GM18505 (cell line): Measurements from ENCODE around the gene CIB1.
A peak's percentile ranks its signal among the peaks of the same experiment; 100 is the strongest.

Experiments used
- ATAC-seq: cut with Tn5 transposase; IDR thresholded peaks from one replicate; pipeline ENCODE4 v1.9.1; 2021; ENCODE audit not compliant: unreplicated experiment
- POLR2A ChIP-seq: IDR thresholded peaks from 4 replicates; pipeline ENCODE4 v1.6.1; 2011; ENCODE audit warnings: borderline replicate concordance; ENCODE audit not compliant: insufficient read depth, insufficient read length; ENCODE audit errors: extremely low read depth

Gene CIB1

DNA sequence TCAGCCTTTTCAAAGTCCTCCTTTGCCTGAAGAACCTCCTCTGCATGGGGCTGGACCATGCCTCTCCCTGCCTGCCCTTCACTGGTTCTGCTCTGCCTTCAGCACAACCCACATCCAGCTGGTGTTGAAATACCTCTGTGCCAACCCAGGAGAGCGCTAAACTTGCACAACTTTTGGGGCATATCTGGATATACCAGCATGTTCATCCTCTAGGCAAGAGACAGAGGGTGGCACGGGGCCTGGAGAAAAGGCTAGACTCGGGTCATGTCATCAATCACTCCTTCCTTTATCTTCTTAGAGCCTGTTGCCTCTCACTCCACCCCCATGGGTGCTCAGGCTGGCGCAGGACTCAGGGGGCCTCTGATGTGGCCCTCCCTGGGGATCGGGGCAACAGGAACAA, 27.9 kb downstream of the CIB1 start:
- no peak for TF ChIP-seq POLR2A
- no peak for ATAC-seq

DNA sequence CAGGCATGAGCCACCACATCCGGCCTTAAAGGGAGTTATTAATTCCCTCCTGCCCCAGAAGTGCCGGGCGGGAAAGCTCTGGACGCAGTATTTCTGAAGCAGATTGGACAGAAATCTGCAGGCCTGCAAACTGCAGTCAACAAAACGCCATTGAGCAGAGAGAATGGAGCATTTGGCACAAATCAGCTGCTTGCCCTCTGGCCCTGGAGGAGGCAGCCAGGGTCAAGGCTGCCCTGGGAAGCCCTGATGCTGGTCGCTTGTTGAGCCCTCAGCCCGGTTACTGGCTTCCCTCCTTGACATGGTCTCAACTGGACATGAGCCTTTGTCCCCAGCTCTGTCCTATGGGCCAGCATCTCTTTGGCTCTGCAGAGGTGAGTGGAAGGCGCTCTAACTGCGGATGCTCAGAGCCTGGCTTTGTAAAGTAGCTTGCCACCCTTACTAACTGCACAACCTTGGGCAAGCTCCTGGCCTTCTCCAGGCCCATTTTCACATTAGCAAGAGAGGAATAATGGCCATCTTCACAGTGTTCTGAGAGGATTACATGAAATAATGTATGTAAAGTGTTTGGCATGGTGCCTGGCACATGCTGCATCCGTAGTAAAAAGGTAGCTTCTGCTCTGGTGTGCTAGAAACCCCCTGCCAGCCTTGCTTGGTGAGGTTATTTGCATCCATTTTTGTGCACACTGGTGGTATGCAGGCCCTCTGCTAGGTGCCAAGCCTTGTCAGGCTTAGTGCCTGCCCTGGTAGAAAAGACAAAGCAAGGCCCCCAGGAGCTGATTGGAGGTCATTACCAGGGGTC, 28.5 kb downstream of the CIB1 start:
- ATAC-seq: no peak
- no peak for TF ChIP-seq POLR2A

DNA sequence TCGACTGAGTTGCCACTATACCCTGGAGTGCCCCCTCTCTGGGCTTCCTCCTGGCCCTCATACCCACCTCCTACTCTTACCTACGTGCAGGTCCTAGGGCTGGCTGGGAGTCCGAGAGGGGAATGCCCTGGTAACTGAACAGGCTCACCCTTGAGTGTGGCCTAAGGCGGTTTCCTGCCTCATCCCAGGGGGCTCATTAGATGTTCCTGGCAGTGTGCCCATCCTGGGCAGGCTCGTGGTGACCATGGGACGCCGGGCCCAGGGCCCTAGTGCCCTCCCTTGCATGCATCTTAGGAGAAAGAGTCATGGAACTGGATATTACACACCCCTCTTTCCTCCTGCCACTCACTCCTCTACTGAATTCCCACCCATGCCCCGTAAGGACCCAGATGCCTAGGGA, 29.8 kb downstream of the CIB1 start:
- ATAC-seq: no peak
- no peak for TF ChIP-seq POLR2A

DNA sequence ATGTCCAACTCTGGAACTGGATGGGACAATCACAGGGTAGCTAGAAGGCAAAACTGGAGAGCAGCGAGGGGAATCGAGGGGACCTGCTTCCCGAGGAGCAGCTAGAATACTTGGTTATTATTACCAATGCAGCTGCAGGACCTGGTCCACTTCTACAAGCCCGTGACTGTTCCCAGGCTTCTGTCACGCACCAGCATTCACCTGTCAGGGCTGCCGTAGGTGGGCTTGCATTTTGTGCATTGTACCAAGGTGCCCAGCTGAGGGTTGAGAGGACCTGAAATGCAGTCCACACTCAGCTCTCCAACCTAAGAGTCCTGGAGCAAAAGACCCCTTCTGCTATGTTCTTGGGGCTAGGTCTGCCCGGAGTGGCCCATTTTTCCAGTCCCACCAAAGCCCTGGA, 30.3 kb downstream of the CIB1 start:
- no peak for ATAC-seq
- TF ChIP-seq POLR2A: no peak

DNA sequence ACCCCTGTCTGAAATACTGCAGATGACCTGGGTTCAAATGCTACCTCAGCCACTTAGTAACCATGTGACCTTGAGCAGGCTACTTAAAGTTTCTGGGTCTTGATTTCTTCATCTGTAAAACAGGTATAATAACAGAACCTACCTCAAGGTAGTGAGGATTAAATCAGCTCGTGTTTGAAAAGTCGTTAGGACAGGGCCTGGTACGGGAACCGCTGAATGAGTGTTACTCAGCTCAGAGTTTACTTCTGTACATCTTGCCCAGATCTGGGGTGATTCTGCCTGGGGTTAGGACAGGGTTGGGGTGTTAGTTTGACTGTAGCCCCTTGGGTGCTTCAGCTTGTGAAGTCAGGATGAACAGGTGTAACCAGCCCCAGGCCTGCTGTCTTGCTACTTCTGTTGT, 30.8 kb downstream of the CIB1 start:
- TF ChIP-seq POLR2A: no peak
- ATAC-seq: no peak

DNA sequence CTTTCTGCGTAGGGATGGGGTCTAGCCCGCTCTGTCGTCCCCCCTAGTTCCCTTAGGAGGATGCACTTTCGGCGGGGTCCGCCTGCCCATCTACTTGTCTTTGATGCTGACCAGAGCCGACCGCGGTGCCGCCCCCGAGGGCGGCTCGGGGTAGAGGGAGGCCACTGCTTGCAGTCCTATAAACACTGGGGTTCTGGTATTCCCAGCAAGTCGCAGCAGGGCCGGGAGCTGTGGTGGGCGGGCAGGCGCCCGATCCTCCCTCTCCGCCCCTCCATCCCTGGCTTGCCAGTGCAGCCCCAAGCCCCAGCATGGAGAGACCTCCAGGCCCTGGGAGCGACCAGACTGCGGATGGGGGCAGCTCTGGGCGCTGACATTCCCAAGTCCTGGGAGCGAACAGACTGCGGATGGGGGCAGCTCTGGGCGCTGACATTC, 31.8 kb downstream of the CIB1 start:
- no peak for TF ChIP-seq POLR2A
- no peak for ATAC-seq

DNA sequence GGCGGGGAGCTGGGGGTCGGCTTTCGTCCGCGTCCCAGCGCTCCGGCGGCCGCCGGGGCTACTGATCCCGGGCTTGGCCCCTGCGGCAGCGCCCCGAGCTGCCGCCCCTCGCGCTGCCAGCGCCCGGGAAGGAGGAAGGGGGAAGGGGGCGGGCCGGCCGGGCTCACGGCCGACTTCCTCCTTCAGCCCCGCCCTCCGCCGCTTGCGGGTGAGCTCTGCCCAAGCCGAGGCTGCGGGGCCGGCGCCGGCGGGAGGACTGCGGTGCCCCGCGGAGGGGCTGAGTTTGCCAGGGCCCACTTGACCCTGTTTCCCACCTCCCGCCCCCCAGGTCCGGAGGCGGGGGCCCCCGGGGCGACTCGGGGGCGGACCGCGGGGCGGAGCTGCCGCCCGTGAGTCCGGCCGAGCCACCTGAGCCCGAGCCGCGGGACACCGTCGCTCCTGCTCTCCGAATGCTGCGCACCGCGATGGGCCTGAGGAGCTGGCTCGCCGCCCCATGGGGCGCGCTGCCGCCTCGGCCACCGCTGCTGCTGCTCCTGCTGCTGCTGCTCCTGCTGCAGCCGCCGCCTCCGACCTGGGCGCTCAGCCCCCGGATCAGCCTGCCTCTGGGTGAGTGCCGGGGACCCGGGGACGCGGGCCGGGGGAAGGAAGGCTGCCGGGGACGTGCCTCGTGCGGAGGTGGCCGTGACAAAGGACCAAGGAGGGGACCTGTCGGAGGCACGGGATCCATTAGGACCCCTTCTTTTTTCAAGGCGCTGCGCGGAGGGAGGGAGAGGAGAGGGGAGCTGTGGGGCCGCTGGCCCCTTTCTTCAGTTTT, 32.4 kb downstream of the CIB1 start, which contains the start of gene SEMA4B:
TSS of gene SEMA4B (plus strand) at position 201 of the 814 bp plus-strand sequence. CDS start at position 450, 249 bp downstream.
- peak; percentile 85 for ATAC-seq

DNA sequence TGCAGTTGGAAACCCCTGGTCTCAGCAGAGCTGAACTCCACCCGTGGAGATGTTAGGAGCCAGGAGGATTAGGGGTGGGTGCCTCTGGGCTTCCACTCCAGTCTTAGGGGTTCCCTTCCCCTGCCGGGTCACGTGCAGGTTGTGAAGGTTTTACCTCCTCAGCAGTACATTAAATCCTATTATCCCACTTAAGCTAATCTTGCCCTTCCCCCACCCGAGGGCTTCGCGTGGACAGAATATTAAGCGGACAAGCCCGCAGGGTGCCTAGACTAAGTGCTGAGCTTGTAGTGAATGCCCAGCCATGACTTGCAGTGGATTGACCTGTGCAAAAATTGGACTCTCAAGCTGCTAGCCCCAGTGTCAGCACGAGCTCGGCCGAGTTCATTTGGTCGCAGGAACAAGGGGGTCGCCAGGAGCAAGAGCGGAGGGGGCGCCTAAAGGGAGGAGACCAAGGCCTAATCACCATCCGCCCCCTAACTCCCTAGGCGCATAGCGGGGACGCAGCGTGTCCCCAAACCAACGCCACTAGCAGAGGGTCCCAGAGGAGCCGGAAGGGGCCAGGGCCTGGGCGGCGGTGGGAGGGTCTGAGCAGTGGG, 33.1 kb downstream of the CIB1 start:
- no peak for ATAC-seq
- no peak for TF ChIP-seq POLR2A

More for the DNA sequence above, 32.4 kb downstream of the CIB1 start, which contains the start of gene SEMA4B:
- peak; percentile 79 for TF ChIP-seq POLR2A

DNA sequence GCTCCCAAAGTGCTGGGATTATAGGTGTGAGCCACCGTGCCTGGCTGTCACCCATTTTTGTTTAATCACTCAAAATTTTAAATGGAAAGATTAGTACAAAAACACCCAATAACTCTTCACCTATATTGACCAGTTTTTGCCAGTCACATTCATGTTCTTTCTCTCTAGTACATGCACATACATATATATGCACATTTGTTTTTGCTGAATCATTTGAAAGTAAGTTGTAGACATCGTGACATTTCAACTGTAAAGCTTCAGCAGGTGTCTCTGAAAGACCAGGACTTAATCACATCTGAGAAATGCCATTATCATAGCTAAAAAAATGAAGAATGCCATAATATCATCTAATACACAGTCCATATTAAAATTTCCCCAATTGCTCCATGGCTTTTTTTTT, 39.1 kb downstream of the CIB1 start:
- ATAC-seq: no peak
- no peak for TF ChIP-seq POLR2A

DNA sequence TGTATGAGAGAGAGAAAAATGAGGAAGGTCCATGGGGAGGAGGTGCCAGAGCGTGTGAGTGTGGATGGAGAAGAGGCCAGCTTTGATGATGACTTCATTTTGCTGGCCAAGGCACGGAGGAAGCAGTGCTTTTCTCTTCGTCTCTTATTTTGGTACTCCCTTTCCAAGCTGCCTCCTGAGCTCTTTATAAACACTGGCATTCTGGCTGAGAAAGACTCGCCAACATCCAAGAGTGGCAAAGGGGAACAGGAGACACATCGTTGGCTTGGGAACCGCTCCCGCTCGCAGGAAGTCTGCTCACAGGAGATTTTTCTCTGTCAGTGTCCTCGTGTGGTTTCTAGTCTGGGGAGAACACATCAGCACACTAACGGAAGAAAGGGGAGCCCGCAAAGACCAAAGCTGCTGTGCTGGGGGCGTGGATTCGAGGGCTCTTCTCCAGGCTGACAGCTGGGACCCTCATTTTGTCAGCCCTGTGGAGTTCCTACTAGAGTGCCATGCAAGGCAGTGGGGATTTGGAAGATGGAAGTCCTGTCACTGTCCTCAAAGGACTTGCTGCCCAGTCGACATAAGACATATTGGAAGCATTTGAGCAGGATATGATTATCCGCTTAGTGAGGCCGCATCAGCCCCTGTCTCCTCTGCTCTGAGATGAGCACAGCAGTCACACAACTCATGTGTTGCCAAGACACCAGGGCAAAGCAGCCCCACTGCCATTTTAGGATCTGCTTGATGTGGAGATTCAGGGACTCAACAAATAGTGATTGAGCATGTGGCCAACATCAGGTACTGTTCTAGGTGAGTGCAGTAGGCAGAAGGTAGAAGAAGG, 40.6 kb downstream of the CIB1 start:
- no peak for ATAC-seq

DNA sequence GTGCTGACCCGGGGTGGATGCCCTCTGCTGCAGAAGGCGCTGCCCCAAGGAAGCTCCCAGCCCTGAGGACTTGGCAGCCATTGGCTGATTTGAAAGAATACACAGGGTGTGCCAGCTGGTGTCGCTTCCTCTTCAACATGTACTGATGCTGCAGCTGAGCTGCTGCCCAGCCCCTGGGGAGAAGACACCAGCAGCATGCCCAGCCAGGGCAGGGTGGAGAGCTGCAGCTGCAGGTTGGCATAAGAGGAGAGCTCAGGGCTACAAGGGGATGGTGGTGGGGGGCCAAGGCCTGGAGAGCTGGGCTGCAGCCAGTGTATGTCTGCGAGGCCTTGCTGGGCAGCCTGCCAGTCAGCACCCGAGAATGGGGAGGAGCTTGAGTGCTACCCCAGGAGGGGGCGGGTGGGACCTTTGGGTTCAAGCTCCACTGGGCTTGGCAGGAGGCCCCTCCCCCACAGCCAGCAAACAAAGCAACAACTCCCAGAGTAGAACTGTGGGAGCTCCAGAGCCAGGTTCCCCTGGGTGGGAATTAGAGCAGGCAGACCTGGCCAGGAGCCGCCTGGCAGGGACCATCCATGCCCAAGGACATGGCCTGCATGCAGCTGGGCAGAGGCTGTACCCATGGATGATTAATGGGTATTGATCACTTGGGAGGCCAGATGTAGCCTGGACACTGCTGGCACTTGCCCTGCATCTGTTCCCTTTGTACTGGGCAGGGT, 41.8 kb downstream of the CIB1 start:
- TF ChIP-seq POLR2A: peak; percentile 51
- peak; percentile 64 for ATAC-seq

More for the DNA sequence above, 40.6 kb downstream of the CIB1 start:
- no peak for TF ChIP-seq POLR2A

DNA sequence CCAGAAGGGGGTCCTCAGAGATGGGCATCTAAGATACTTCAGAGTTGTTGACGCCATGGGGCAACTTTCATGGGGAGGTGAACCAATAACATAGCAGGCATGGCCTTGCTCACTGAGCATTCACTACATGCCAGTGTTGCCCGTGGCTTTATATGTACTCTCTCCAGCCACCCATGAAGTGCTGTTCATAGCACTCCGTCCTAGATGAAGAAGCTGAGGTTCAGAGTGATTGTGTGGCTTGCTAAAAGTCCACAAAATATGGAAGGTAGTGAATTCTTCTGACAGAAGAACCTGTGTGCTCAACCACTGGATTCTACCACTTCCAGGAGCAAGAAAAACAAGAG, 42.4 kb downstream of the CIB1 start:
- no peak for TF ChIP-seq POLR2A
- ATAC-seq: peak; percentile 4
